ENCODE results near the gene KTI12.

GRCh38 chr1:52022133-52022532 lies 11.5 kb downstream of the KTI12 start:
- TF ChIP-seq YY1 (IDR thresholded peaks at IDR 0.05; ENCODE audit: insufficient read depth, insufficient read length) = no peak
- no peak for TF ChIP-seq SUZ12 (IDR thresholded peaks at IDR 0.05; ENCODE audit: extremely low read depth, insufficient read depth, insufficient read length)

All from NT2/D1 (cell line).